HG02981 (cell line): ENCODE measurements around the gene BPIFA3.

ENCODE experiments used
- ATAC-seq: cut with Tn5 transposase; IDR thresholded peaks from one replicate; pipeline ENCODE4 v1.9.1; 2021; ENCODE audit warnings: mild to moderate bottlenecking, moderate library complexity; ENCODE audit not compliant: unreplicated experiment

Gene BPIFA3

GRCh38 chr20:33211817-33212424 is 5.2 kb upstream of the BPIFA3 start:
- no peak for ATAC-seq

- no peak for ATAC-seq
These were observed 7.2 kb downstream of the BPIFA3 start for GRCh38 chr20:33224399-33224798.

GRCh38 chr20:33229843-33230242 is 12.7 kb downstream of the BPIFA3 start:
- ATAC-seq: no peak

GRCh38 chr20:33231237-33231636 is 14.1 kb downstream of the BPIFA3 start:
- ATAC-seq: no peak

- ATAC-seq: no peak
These were observed 15.4 kb downstream of the BPIFA3 start for GRCh38 chr20:33232486-33233072.

- ATAC-seq: no peak
These were observed 16.1 kb downstream of the BPIFA3 start for GRCh38 chr20:33233129-33233774.

- ATAC-seq: no peak
These were observed 16.9 kb downstream of the BPIFA3 start for GRCh38 chr20:33234050-33234449.

GRCh38 chr20:33235696-33236095 is 18.5 kb downstream of the BPIFA3 start, which contains the start of gene BPIFA1:
Gene BPIFA1 (plus strand): TSS chr20:33235996. CDS start chr20:33237712, 1,716 bp downstream.
- ATAC-seq: no peak

GRCh38 chr20:33236351-33236750 is 19.2 kb downstream of the BPIFA3 start:
- ATAC-seq: no peak

GRCh38 chr20:33237989-33238388 is 20.8 kb downstream of the BPIFA3 start:
- no peak for ATAC-seq

GRCh38 chr20:33239418-33239817 is 22.3 kb downstream of the BPIFA3 start:
- ATAC-seq: no peak

- ATAC-seq: no peak
These were observed 23.0 kb downstream of the BPIFA3 start for GRCh38 chr20:33239979-33240736.

- no peak for ATAC-seq
These were observed 23.8 kb downstream of the BPIFA3 start for GRCh38 chr20:33240923-33241322.

- no peak for ATAC-seq
These were observed 25.4 kb downstream of the BPIFA3 start for GRCh38 chr20:33242319-33243100.

GRCh38 chr20:33246077-33246476 is 28.9 kb downstream of the BPIFA3 start:
- ATAC-seq: no peak

- no peak for ATAC-seq
These were observed 32.3 kb downstream of the BPIFA3 start for GRCh38 chr20:33249456-33249855.

GRCh38 chr20:33250666-33251065 is 33.5 kb downstream of the BPIFA3 start:
- ATAC-seq: no peak

- ATAC-seq: no peak
These were observed 34.3 kb downstream of the BPIFA3 start for GRCh38 chr20:33251496-33251895.

- no peak for ATAC-seq
These were observed 35.3 kb downstream of the BPIFA3 start for GRCh38 chr20:33252460-33252859.

- no peak for ATAC-seq
These were observed 37.9 kb downstream of the BPIFA3 start for GRCh38 chr20:33255005-33255404.

GRCh38 chr20:33257237-33257636 is 40.1 kb downstream of the BPIFA3 start:
- no peak for ATAC-seq
